Measurements from ENCODE around the gene ACAA1.

GRCh38 chr3:38125305-38126120, 11.4 kb downstream of the ACAA1 start:
- TF ChIP-seq CTCF (conservative IDR thresholded peaks at IDR 0.05) (no peak), ZFX (IDR thresholded peaks at IDR 0.05) (no peak)

Data from C4-2B (cell line).